Ascending aorta (tissue), 2 donors: Measurements from ENCODE around the gene NSUN2. TPM values are rescaled to one million over a fixed set of nuclear protein-coding genes. Genes with fewer than 3 reads are reported as not detected.

Experiments
- DNase-seq, 2 donors: peaks; one replicate each; pipeline ENCODE4 v3.0.0-alpha.2; 2019; ENCODE audit warnings: low spot score in 2 of 2
- H3K27ac ChIP-seq, 2 donors: fragments of 200-600 bp; sonication (generic); one replicate each; pipeline ENCODE4 v1.5.1; 2016 to 2017; ENCODE audit warnings: mild to moderate bottlenecking in 1 of 2
- H3K27me3 ChIP-seq: fragments of 200-600 bp; sonication (generic); one replicate; pipeline ENCODE4 v1.5.1; 2017
- H3K36me3 ChIP-seq, 2 donors: fragments of 200-600 bp; sonication (generic); one replicate each; pipeline ENCODE4 v1.5.1; 2016
- H3K4me1 ChIP-seq, 2 donors: fragments of 200-600 bp; sonication (generic); one replicate each; pipeline ENCODE4 v1.5.1; 2016 to 2017; ENCODE audit warnings: mild to moderate bottlenecking in 1 of 2
- H3K4me3 ChIP-seq, 2 donors: fragments of 200-600 bp; sonication (generic); one replicate each; pipeline ENCODE4 v1.5.1; 2016 to 2017; ENCODE audit warnings: mild to moderate bottlenecking in 1 of 2
- H3K9me3 ChIP-seq, 2 donors: fragments of 200-600 bp; sonication (generic); one replicate each; pipeline ENCODE4 v1.5.1; 2016
- CTCF ChIP-seq, 3 experiments: fragments of 200-600 bp in 2 of 3; fragments of 450-650 bp in 1 of 3; sonication (generic) in 2 of 3; IDR thresholded peaks; one replicate each; pipeline ENCODE4 v1.5.1; 2016 to 2019; ENCODE audit warnings: antibody characterized with exemption in 3 of 3, mild to moderate bottlenecking in 1 of 3, moderate library complexity in 1 of 3
- intact Hi-C: fragments of 100-400 bp; cut with DNase I; formaldehyde crosslinking; loops from one replicate; pipeline ENCODE4 v1.15.1; 2023
- total RNA-seq: library from RNA; depleted of rRNA; stranded (reverse); fragments of >200 nt; gene quantifications from one replicate; pipeline ENCODE4 v1.1.0, GENCODE V29; 2016

The NSUN2 gene
- total RNA-seq, 1 donor from 2014 or later: 19.1 TPM

- H3K4me3 ChIP-seq: no peak overlapping the region
- TF ChIP-seq CTCF (IDR thresholded peaks at IDR 0.05): no peak
- no peaks in the 10 kb centered on the region for H3K9me3 ChIP-seq
- no peak overlapping the region for H3K27ac ChIP-seq
- H3K36me3 ChIP-seq: no peaks in the 10 kb centered on the region
- no peaks in the 10 kb centered on the region for H3K4me1 ChIP-seq
- intact Hi-C loops: loop anchor here (5.0 kb wide), 1 partner anchor 34 kb away; no protein-coding TSS in a partner anchor
- DNase-seq: no peak
- no peaks in the 10 kb centered on the region for H3K27me3 ChIP-seq
These were observed 43.9 kb upstream of the NSUN2 start for GRCh38 chr5:6676702-6677101.

- no peak for TF ChIP-seq CTCF (IDR thresholded peaks at IDR 0.05)
- no peaks in the 10 kb centered on the region for H3K27me3 ChIP-seq
- intact Hi-C loops: loop anchor here (5.0 kb wide), 1 partner anchor 34 kb away; no protein-coding TSS in a partner anchor
These were observed 43.1 kb upstream of the NSUN2 start for GRCh38 chr5:6675784-6676491.

GRCh38 chr5:6674886-6675285 is 42.0 kb upstream of the NSUN2 start:
- TF ChIP-seq CTCF (IDR thresholded peaks at IDR 0.05): no peak
- Histone ChIP-seq H3K4me3 (no peak overlapping the region), H3K36me3 (peaks cover 2 to 4% of the 10 kb centered on the region in 2 donors), H3K27me3 (no peaks in the 10 kb centered on the region), H3K4me1 (no peaks in the 10 kb centered on the region), H3K27ac (no peak overlapping the region), H3K9me3 (no peaks in the 10 kb centered on the region)
- intact Hi-C loops: loop anchor here (5.0 kb wide), 1 partner anchor 33 kb away; no protein-coding TSS in a partner anchor
- DNase-seq: no peak

More at GRCh38 chr5:6675784-6676491, 43.1 kb upstream of the NSUN2 start:
- no peaks in the 10 kb centered on the region for H3K9me3 ChIP-seq
- H3K4me1 ChIP-seq: no peaks in the 10 kb centered on the region
- H3K36me3 ChIP-seq: no peaks in the 10 kb centered on the region
- no peak overlapping the region for H3K4me3 ChIP-seq
- no peak for DNase-seq
- no peak overlapping the region for H3K27ac ChIP-seq

- H3K9me3 ChIP-seq: no peaks in the 10 kb centered on the region
- no peak for DNase-seq
- intact Hi-C loops: no loop called here
- no peaks in the 10 kb centered on the region for H3K27me3 ChIP-seq
- no peak overlapping the region for H3K4me3 ChIP-seq
- no peaks in the 10 kb centered on the region for H3K4me1 ChIP-seq
- TF ChIP-seq CTCF (IDR thresholded peaks at IDR 0.05): no peak
- H3K36me3 ChIP-seq: peaks cover 5% of the 10 kb centered on the region in 2 donors
- no peak overlapping the region for H3K27ac ChIP-seq
These were observed 41.6 kb upstream of the NSUN2 start for GRCh38 chr5:6674421-6674820.

- H3K9me3 ChIP-seq: no peaks in the 10 kb centered on the region
- DNase-seq: no peak
- H3K27me3 ChIP-seq: no peaks in the 10 kb centered on the region
- H3K36me3 ChIP-seq: peaks cover 5% of the 10 kb centered on the region in 2 donors
- H3K4me3 ChIP-seq: no peak overlapping the region
- TF ChIP-seq CTCF (IDR thresholded peaks at IDR 0.05): no peak
- no peak overlapping the region for H3K27ac ChIP-seq
- H3K4me1 ChIP-seq: no peaks in the 10 kb centered on the region
- intact Hi-C loops: no loop called here
These were observed 41.1 kb upstream of the NSUN2 start for GRCh38 chr5:6673963-6674362.
